ENCODE measurements around the gene FHOD3. TPM values are rescaled to one million over a fixed set of nuclear protein-coding genes. Genes with fewer than 3 reads are reported as not detected.

Gene FHOD3
- total and polyA plus RNA-seq, 5 experiments from 2014 or later, result not detected

GRCh38 chr18:36655074-36655473, 357.6 kb downstream of the FHOD3 start:
- peaks cover 0 to 3% (median 0%) of the 10 kb centered on the region in 9 donors for H3K9me3 Mint-ChIP-seq
- no peak overlapping the region for H3K4me3 Mint-ChIP-seq
- no peaks in the 10 kb centered on the region for H3K4me1 Mint-ChIP-seq
- no peak for ATAC-seq
- no peak for DNase-seq
- H3K27me3 Mint-ChIP-seq, result peaks cover 6 to 29% (median 20%) of the 10 kb centered on the region in 5 donors
- H3K27ac Mint-ChIP-seq, result no peak overlapping the region
- POLR2A ChIA-PET, result no interaction called here
- H3K36me3 Mint-ChIP-seq, result no peaks in the 10 kb centered on the region

- Mint-ChIP-seq H3K36me3 (no peaks in the 10 kb centered on the region), H3K4me1 (no peaks in the 10 kb centered on the region), H3K27ac (no peak overlapping the region), H3K4me3 (no peak overlapping the region), H3K27me3 (peaks cover 6 to 36% (median 21%) of the 10 kb centered on the region in 5 donors), H3K9me3 (no peaks in the 10 kb centered on the region)
- ATAC-seq (no peak), DNase-seq (no peak)
- POLR2A ChIA-PET, result no interaction called here
Measured at GRCh38 chr18:36655930-36656329, 358.4 kb downstream of the FHOD3 start.

- POLR2A ChIA-PET, result no interaction called here
- no peak for DNase-seq
- Mint-ChIP-seq H3K36me3 (no peaks in the 10 kb centered on the region), H3K9me3 (no peaks in the 10 kb centered on the region), H3K4me3 (no peak overlapping the region), H3K27me3 (peaks cover 6 to 40% (median 18%) of the 10 kb centered on the region in 5 donors), H3K4me1 (no peaks in the 10 kb centered on the region), H3K27ac (no peak overlapping the region)
- no peak for ATAC-seq
Measured at GRCh38 chr18:36658611-36659010, 361.1 kb downstream of the FHOD3 start.

- Mint-ChIP-seq H3K4me1 (no peaks in the 10 kb centered on the region), H3K36me3 (no peaks in the 10 kb centered on the region), H3K9me3 (no peaks in the 10 kb centered on the region), H3K27me3 (peaks cover 6 to 55% (median 19%) of the 10 kb centered on the region in 5 donors), H3K4me3 (no peak overlapping the region), H3K27ac (peak overlapping the region in 1 of 10 donors; percentile 11)
- DNase-seq (no peak), ATAC-seq (no peak)
- POLR2A ChIA-PET, result no interaction called here
Measured at GRCh38 chr18:36660311-36660710, 362.8 kb downstream of the FHOD3 start.

GRCh38 chr18:36661999-36662398, 364.5 kb downstream of the FHOD3 start:
- no peaks in the 10 kb centered on the region for H3K4me1 Mint-ChIP-seq
- H3K4me3 Mint-ChIP-seq, result no peak overlapping the region
- POLR2A ChIA-PET, result no interaction called here
- H3K36me3 Mint-ChIP-seq, result no peaks in the 10 kb centered on the region
- H3K9me3 Mint-ChIP-seq, result no peaks in the 10 kb centered on the region
- ATAC-seq (no peak), DNase-seq (no peak)
- no peak overlapping the region for H3K27ac Mint-ChIP-seq
- H3K27me3 Mint-ChIP-seq, result peaks cover 3 to 50% (median 14%) of the 10 kb centered on the region in 5 donors

GRCh38 chr18:36663312-36663711, 365.8 kb downstream of the FHOD3 start:
- POLR2A ChIA-PET, result no interaction called here
- H3K27ac Mint-ChIP-seq, result no peak overlapping the region
- H3K9me3 Mint-ChIP-seq, result no peaks in the 10 kb centered on the region
- DNase-seq (no peak), ATAC-seq (no peak)
- H3K36me3 Mint-ChIP-seq, result no peaks in the 10 kb centered on the region
- H3K27me3 Mint-ChIP-seq, result peaks cover 0 to 48% (median 12%) of the 10 kb centered on the region in 5 donors
- H3K4me3 Mint-ChIP-seq, result no peak overlapping the region
- no peaks in the 10 kb centered on the region for H3K4me1 Mint-ChIP-seq

GRCh38 chr18:36665952-36666351, 368.4 kb downstream of the FHOD3 start:
- no peak overlapping the region for H3K27ac Mint-ChIP-seq
- ATAC-seq (no peak), DNase-seq (no peak)
- no peaks in the 10 kb centered on the region for H3K4me1 Mint-ChIP-seq
- no peaks in the 10 kb centered on the region for H3K36me3 Mint-ChIP-seq
- H3K4me3 Mint-ChIP-seq, result no peak overlapping the region
- POLR2A ChIA-PET, result no interaction called here
- peaks cover 0 to 38% (median 4%) of the 10 kb centered on the region in 5 donors for H3K27me3 Mint-ChIP-seq
- H3K9me3 Mint-ChIP-seq, result peaks cover 0 to 2% (median 0%) of the 10 kb centered on the region in 9 donors

- ATAC-seq, result no peak
Measured at GRCh38 chr18:36667811-36668210, 370.3 kb downstream of the FHOD3 start.

GRCh38 chr18:36668349-36668748, 370.8 kb downstream of the FHOD3 start:
- H3K27me3 Mint-ChIP-seq, result peaks cover 5 to 61% (median 14%) of the 10 kb centered on the region in 5 donors
- POLR2A ChIA-PET, result no interaction called here

More at GRCh38 chr18:36667811-36668210, 370.3 kb downstream of the FHOD3 start:
- Mint-ChIP-seq H3K27me3 (peaks cover 4 to 57% (median 11%) of the 10 kb centered on the region in 5 donors), H3K4me3 (no peak overlapping the region), H3K4me1 (peaks cover 0 to under 1% (median 0%) of the 10 kb centered on the region in 4 donors), H3K9me3 (peaks cover 0 to 2% (median 0%) of the 10 kb centered on the region in 9 donors), H3K27ac (no peak overlapping the region), H3K36me3 (no peaks in the 10 kb centered on the region)
- no peak for DNase-seq
- POLR2A ChIA-PET, result no interaction called here

GRCh38 chr18:36672437-36673344, 375.2 kb downstream of the FHOD3 start:
- Mint-ChIP-seq H3K27ac (no peak overlapping the region), H3K4me3 (no peak overlapping the region), H3K4me1 (peaks cover 0 to 3% (median 2%) of the 10 kb centered on the region in 4 donors), H3K9me3 (peaks cover 0 to 7% (median 2%) of the 10 kb centered on the region in 9 donors), H3K36me3 (no peaks in the 10 kb centered on the region), H3K27me3 (peaks cover 3 to 35% (median 13%) of the 10 kb centered on the region in 5 donors)
- ATAC-seq (no peak), DNase-seq (no peak)
- POLR2A ChIA-PET, result no interaction called here

More at GRCh38 chr18:36668349-36668748, 370.8 kb downstream of the FHOD3 start:
- Mint-ChIP-seq H3K4me3 (no peak overlapping the region), H3K36me3 (no peaks in the 10 kb centered on the region), H3K9me3 (peaks cover 0 to 2% (median 0%) of the 10 kb centered on the region in 9 donors), H3K4me1 (peaks cover 0 to 3% (median 2%) of the 10 kb centered on the region in 4 donors), H3K27ac (no peak overlapping the region)
- ATAC-seq (no peak), DNase-seq (no peak)

- no peak for DNase-seq
- no peak overlapping the region for H3K4me3 Mint-ChIP-seq
- H3K27ac Mint-ChIP-seq, result no peak overlapping the region
- no peaks in the 10 kb centered on the region for H3K36me3 Mint-ChIP-seq
- POLR2A ChIA-PET, result no interaction called here
- no peak for ATAC-seq
- peaks cover 0 to 7% (median 2%) of the 10 kb centered on the region in 9 donors for H3K9me3 Mint-ChIP-seq
- H3K4me1 Mint-ChIP-seq, result peaks cover 0 to 3% (median 2%) of the 10 kb centered on the region in 4 donors
- H3K27me3 Mint-ChIP-seq, result peaks cover 3 to 35% (median 13%) of the 10 kb centered on the region in 5 donors
Measured at GRCh38 chr18:36673452-36673851, 375.9 kb downstream of the FHOD3 start.

GRCh38 chr18:36675076-36675475, 377.6 kb downstream of the FHOD3 start:
- Mint-ChIP-seq H3K4me1 (peaks cover 0 to 3% (median 2%) of the 10 kb centered on the region in 4 donors), H3K27me3 (peaks cover 4 to 34% (median 13%) of the 10 kb centered on the region in 5 donors), H3K4me3 (no peak overlapping the region), H3K36me3 (no peaks in the 10 kb centered on the region), H3K9me3 (peaks cover 0 to 7% (median 2%) of the 10 kb centered on the region in 9 donors), H3K27ac (peak overlapping the region in 1 of 10 donors; percentile 21)
- DNase-seq (no peak), ATAC-seq (no peak)
- POLR2A ChIA-PET, result no interaction called here

- ATAC-seq (no peak), DNase-seq (no peak)
- H3K9me3 Mint-ChIP-seq, result peaks cover 0 to 7% (median 2%) of the 10 kb centered on the region in 9 donors
- H3K4me3 Mint-ChIP-seq, result no peak overlapping the region
- H3K27me3 Mint-ChIP-seq, result peaks cover 6 to 34% (median 15%) of the 10 kb centered on the region in 5 donors
- POLR2A ChIA-PET, result no interaction called here
- peak overlapping the region in 1 of 10 donors; percentile 21 for H3K27ac Mint-ChIP-seq
- H3K36me3 Mint-ChIP-seq, result no peaks in the 10 kb centered on the region
- peaks cover 0 to 3% (median 2%) of the 10 kb centered on the region in 4 donors for H3K4me1 Mint-ChIP-seq
Measured at GRCh38 chr18:36675542-36675941, 378.0 kb downstream of the FHOD3 start.

Measured in naive thymus-derived CD8-positive, alpha-beta T cell (primary cell).